DMS 273 (cell line): ENCODE results near the gene BSDC1.
"Not testable (repeated sequence)": the region's sequence is repeated elsewhere in the genome, so short reads cannot be mapped to it uniquely, and the experiment has no call there.

Source experiments
- DNase-seq: peaks from one replicate; lab custom pipeline; 2025; ENCODE audit not compliant: unreplicated experiment; lab: John Stamatoyannopoulos, UW

BSDC1 gene

DNA sequence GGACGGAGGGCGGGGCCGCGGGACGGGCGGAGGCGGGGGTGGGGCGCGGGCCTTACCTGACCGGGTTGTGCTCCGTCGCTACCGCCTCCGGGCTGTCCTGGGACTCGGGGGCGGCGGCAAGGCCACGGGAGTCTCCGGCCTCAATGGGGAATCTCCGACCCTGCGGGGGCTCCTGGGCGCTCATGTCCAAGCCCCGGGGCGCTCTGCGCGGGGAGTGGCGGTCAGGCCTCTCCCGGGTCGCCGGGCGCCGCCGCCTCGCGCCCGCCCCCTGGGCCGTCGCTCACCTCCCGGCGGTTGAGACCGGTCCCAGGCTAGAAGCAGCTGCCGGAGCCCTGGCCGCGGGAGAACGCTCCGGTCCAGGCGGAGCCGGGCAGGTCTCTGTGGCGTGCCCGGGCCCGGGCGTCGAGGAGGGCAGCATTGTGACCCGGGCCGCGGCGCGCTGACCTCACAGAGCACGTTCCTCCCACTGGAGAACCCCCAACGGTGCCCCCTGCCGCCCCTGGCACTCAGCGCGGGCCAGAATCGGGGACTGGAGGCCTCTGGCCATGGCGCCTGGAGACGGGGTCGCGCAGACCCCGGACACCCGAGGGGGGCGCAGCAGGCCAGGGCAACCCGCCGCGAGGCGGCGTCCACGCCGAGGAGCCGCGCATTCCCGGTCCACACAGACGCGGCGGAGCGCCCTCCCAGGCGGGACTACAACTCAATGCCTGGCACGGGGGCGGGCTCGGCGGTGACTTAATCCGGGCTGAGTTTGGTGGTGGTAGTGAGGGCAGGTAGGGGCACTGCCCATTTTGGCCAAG lies 32.4 kb downstream of the BSDC1 start:
- DNase-seq = peak; percentile 69

DNA sequence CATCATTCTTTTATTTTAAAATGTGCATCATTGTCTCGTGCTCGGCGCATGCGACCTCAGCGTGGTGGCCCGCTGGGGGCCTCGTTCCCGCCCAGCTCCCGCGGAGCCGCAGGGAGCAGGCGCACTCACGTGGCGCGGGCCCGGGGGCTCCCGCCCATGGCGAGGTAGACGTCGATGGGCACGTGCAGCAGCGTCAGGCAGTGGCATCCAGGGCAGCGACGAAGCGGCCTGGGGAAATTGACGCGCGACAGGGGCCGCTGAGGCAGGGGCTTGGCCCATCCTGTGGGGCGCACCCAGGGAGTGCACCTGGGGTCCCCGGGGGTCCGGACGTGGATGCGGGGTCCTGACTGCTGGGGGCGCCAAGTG lies 33.0 kb downstream of the BSDC1 start:
- no peak for DNase-seq

- no peak for DNase-seq
Observed at GRCh38 chr1:32358435-32358834, 35.8 kb downstream of the BSDC1 start.

- peak; percentile 36 for DNase-seq
Observed at GRCh38 chr1:32357614-32358013, 36.6 kb downstream of the BSDC1 start.

GRCh38 chr1:32356478-32356877 lies 37.8 kb downstream of the BSDC1 start:
- no peak for DNase-seq

GRCh38 chr1:32355778-32356177 lies 38.5 kb downstream of the BSDC1 start:
- not testable (repeated sequence) for DNase-seq

GRCh38 chr1:32353886-32354570 lies 40.2 kb downstream of the BSDC1 start:
- DNase-seq = peak; percentile 53

DNA sequence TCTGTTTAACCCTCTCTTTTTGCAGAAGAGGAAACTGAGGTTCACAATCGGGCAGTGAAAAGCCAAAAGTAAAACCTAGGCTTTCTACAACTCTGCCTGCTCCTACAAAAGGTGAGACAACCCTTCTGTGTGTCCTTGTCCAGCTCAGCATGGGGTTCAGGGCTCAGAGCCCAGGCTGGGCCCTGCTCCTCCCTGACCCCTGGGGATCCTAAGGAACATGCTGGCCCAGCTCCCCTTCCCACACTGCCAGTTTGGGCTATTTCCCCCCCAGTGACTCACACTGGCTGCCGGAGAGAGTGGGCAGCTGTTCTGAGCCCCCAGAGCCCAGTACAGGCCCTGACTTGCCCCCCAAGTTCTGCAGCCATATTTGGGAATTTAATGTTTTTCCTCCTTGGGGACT lies 40.8 kb downstream of the BSDC1 start:
- peak; percentile 53 for DNase-seq

- peak; percentile 41 for DNase-seq
Observed at GRCh38 chr1:32352831-32353383, 41.3 kb downstream of the BSDC1 start.

- no peak for DNase-seq
Observed at GRCh38 chr1:32352239-32352745, 41.9 kb downstream of the BSDC1 start.

GRCh38 chr1:32351399-32352238 lies 42.6 kb downstream of the BSDC1 start:
- DNase-seq = peak; percentile 99

DNA sequence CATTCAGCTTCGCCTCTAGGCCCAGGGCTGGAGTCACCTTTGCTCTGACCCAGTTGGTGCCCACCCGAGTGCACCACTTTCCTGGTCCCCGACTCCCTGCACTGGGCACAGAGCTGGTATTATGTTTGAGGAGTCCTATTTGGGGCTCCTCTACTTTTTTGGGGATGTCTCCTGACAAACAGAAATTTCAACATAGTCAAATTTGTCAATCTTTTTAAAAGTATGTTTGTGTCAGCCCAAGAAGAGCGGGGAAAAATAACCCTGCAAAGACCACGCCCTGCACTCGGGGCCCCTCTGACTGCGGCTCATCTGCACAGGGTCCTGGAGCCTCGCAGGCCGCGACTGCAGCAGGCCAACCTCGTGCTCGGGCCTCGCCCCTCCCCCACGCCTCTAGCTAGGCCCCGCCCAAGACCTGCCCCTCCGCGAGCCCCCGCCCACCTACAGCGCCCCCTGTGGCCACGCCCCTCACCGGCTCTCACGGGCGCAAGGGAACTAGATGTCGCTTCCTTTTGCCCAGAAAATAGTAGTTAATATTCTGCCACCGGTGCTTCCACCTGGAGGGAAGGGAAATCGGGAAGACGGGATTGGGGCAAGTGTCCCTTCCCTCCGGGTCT lies 43.3 kb downstream of the BSDC1 start:
- peak; percentile 92 for DNase-seq

GRCh38 chr1:32349211-32349708 lies 45.0 kb downstream of the BSDC1 start:
- no peak for DNase-seq

GRCh38 chr1:32346532-32347157 lies 47.6 kb downstream of the BSDC1 start:
- DNase-seq = no peak

GRCh38 chr1:32345289-32345827 lies 48.9 kb downstream of the BSDC1 start:
- DNase-seq = peak; percentile 28

- no peak for DNase-seq
Observed at GRCh38 chr1:32342704-32343103, 51.5 kb downstream of the BSDC1 start.

GRCh38 chr1:32341971-32342370 lies 52.3 kb downstream of the BSDC1 start:
- no peak for DNase-seq

- no peak for DNase-seq
Observed at GRCh38 chr1:32341186-32341757, 53.0 kb downstream of the BSDC1 start.

GRCh38 chr1:32339363-32339978 lies 54.8 kb downstream of the BSDC1 start:
- no peak for DNase-seq
